Astrocyte of the cerebellum (primary cell): ENCODE measurements around the gene SLC6A17.
A peak's percentile ranks its signal among the peaks of the same experiment; 100 is the strongest.

Experiments
- DNase-seq: peaks from one replicate; pipeline ENCODE4 v3.0.0-alpha.2; 2011; ENCODE audit warnings: low read depth
- H3K4me3 ChIP-seq: 2 replicates; pipeline ENCODE4 v1.5.1; 2011; ENCODE audit warnings: mild to moderate bottlenecking, low read depth, low read length, moderate library complexity
- CTCF ChIP-seq: IDR thresholded peaks from 2 replicates; pipeline ENCODE4 v1.5.1; 2012; ENCODE audit warnings: low read length, low read depth, moderate library complexity, mild to moderate bottlenecking; ENCODE audit errors: missing control alignments
- in situ Hi-C: cut with HindIII; loops from 2 replicates; pipeline ENCODE4 v1.10.0; 2017; ENCODE audit warnings: low sequenced_read_pairs

SLC6A17 gene

GRCh38 chr1:110205156-110205555 is 54.9 kb downstream of the SLC6A17 start:
- no peak for DNase-seq
- no peak overlapping the region for H3K4me3 ChIP-seq
- in situ Hi-C loops, result loop anchor here (5.0 kb wide), 1 partner anchor 67 kb away; no protein-coding TSS in a partner anchor
- no peak for TF ChIP-seq CTCF

GRCh38 chr1:110205591-110206155 is 55.4 kb downstream of the SLC6A17 start:
- in situ Hi-C loops, result loop anchor here (5.0 kb wide), 1 partner anchor 67 kb away; no protein-coding TSS in a partner anchor

GRCh38 chr1:110206261-110206920 is 56.1 kb downstream of the SLC6A17 start:
- TF ChIP-seq CTCF, result no peak
- H3K4me3 ChIP-seq, result no peak overlapping the region
- in situ Hi-C loops, result loop anchor here (5.0 kb wide), 1 partner anchor 66 kb away; no protein-coding TSS in a partner anchor
- DNase-seq, result no peak

More at GRCh38 chr1:110205591-110206155, 55.4 kb downstream of the SLC6A17 start:
- no peak overlapping the region for H3K4me3 ChIP-seq
- DNase-seq, result no peak
- no peak for TF ChIP-seq CTCF

- no peak overlapping the region for H3K4me3 ChIP-seq
- TF ChIP-seq CTCF, result peak; percentile 89
- DNase-seq, result no peak
- in situ Hi-C loops, result loop anchor here (5.0 kb wide), 1 partner anchor 64 kb away; no protein-coding TSS in a partner anchor
Measured at GRCh38 chr1:110207831-110208230, 57.5 kb downstream of the SLC6A17 start.

- H3K4me3 ChIP-seq, result peak overlapping the region; percentile 43
- in situ Hi-C loops, result loop anchor here (5.0 kb wide), 1 partner anchor 63 kb away; no protein-coding TSS in a partner anchor
- no peak for DNase-seq
- no peak for TF ChIP-seq CTCF
Measured at GRCh38 chr1:110208916-110209645, 58.8 kb downstream of the SLC6A17 start.

GRCh38 chr1:110209715-110210603 is 59.7 kb downstream of the SLC6A17 start, which contains the start of gene KCNC4:
TSS of gene KCNC4 (plus strand) at chr1:110210314. CDS start at chr1:110211500, 1,186 bp downstream.
- no peak for TF ChIP-seq CTCF
- no peak for DNase-seq
- peak within 1 kb of the TSS; percentile 43 for H3K4me3 ChIP-seq
- in situ Hi-C loops, result loop anchor here (5.0 kb wide), 1 partner anchor 62 kb away; no protein-coding TSS in a partner anchor
